Thyroid gland (tissue), 4 donors: ENCODE results near the gene TGFA.

ENCODE experiments used
- CTCF ChIP-seq, 6 experiments: fragments of 200-600 bp in 3 of 6; fragments of 450-650 bp in 3 of 6; sonication (generic) in 3 of 6; IDR thresholded peaks; one replicate each; pipeline ENCODE4 v1.5.1; 2016 to 2019; ENCODE audit warnings: antibody characterized with exemption in 6 of 6, mild to moderate bottlenecking in 2 of 6, inconsistent platforms in 1 of 6, moderate library complexity in 1 of 6
- POLR2A ChIP-seq, 2 donors: fragments of 450-650 bp; IDR thresholded peaks; one replicate each; pipeline ENCODE4 v1.6.1; 2017; ENCODE audit warnings: antibody characterized with exemption in 2 of 2, mild to moderate bottlenecking in 2 of 2, moderate library complexity in 1 of 2

DNA sequence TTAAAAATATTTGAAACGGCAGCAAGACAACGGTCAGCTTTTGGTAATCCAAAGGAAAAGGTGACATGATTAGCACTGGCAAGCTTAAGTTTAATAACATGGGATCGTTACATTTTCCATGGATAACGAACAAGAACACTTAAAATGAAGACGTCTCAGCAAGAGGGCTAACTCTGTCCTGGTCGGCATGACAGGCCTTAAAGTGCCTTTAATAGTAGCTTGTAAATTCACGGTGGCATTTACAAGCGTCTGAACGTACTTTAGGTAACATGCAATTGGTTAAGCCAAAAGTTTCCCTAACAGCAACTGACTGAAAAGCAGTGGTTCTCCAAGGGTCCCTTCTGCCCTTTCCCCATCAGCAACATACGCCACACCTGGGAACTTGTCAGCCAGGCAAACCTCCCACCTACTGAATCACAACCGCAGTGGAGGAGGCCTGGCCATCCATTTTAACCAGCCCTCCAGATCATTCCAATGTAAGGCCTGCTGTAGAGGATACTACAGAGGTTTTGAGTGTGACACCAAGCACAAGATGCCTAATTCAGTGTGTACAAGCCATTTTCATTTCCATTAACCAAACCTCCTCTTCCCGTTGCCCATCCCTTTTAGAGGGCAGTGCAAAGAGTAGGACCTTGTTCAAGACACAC, 4.4 kb downstream of the TGFA start:
- TF ChIP-seq CTCF (IDR thresholded peaks at IDR 0.05): no peak
- TF ChIP-seq POLR2A (IDR thresholded peaks at IDR 0.05): no peak
